22Rv1 (cell line): ENCODE measurements around the gene FCSK.
"Not testable (repeated sequence)": the region's sequence is repeated elsewhere in the genome, so short reads cannot be mapped to it uniquely, and the experiment has no call there.

Source experiments
- H3K27ac ChIP-seq: fragments of 450-650 bp; 2 replicates; pipeline ENCODE4 v1.5.1; 2017
- ZFX ChIP-seq: fragments of 450-650 bp; IDR thresholded peaks from 2 replicates; pipeline ENCODE4 v1.6.1; 2017; ENCODE audit warnings: antibody characterized with exemption, borderline replicate concordance
- TF ChIP-seq, protein P1 (sequence below): fragments of 450-650 bp; IDR thresholded peaks from 2 replicates; pipeline ENCODE4 v1.5.1; 2017; ENCODE audit warnings: mild to moderate bottlenecking

The FCSK gene

DNA sequence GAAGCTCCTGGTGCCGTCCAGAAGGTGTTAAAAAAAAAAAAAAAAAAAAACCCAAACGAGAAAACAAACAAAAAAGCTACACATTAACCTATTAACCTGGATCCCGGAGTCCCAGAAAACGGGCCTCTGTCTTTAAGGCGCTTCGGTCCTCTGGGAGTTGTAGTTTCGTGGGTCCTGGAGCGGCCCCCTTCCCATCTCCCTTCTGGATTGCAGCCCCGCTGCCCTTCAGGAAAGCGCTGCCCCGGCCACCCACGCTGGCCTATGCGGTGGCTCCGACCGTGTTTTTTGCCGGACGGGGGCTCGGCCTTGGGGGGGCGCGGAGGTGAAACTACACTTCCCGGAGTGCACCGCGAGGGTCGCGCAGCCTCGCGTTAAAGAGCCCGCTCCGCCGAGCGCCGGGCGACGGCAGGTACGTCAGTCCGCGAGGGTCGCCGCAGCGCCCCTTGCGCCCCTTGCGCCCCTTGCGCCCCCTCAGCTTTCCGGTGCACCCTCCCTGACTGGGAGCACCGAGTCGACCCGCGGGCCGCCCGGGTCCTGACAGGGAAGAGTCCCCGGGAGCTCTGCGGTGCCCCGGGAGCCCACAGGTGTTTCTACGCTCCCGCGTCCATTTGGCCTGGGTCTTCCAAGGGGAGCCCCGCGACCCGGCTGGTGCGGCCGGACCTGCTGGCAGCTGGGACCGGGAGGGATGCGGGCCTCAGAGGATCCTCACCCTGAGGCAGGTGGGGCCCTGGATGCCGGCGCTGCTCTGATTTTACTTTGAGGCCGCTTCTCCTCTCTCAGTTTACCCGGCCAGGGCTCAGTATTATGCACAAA is at the start of gene FCSK:
TSS of gene FCSK (plus strand) at position 374 of the 813 bp plus-strand sequence. CDS start 8,596 bp downstream, outside the sequence.
- no peak for TF ChIP-seq ZFX
- TF ChIP-seq, protein P1, sequence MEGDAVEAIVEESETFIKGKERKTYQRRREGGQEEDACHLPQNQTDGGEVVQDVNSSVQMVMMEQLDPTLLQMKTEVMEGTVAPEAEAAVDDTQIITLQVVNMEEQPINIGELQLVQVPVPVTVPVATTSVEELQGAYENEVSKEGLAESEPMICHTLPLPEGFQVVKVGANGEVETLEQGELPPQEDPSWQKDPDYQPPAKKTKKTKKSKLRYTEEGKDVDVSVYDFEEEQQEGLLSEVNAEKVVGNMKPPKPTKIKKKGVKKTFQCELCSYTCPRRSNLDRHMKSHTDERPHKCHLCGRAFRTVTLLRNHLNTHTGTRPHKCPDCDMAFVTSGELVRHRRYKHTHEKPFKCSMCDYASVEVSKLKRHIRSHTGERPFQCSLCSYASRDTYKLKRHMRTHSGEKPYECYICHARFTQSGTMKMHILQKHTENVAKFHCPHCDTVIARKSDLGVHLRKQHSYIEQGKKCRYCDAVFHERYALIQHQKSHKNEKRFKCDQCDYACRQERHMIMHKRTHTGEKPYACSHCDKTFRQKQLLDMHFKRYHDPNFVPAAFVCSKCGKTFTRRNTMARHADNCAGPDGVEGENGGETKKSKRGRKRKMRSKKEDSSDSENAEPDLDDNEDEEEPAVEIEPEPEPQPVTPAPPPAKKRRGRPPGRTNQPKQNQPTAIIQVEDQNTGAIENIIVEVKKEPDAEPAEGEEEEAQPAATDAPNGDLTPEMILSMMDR = no peak

DNA sequence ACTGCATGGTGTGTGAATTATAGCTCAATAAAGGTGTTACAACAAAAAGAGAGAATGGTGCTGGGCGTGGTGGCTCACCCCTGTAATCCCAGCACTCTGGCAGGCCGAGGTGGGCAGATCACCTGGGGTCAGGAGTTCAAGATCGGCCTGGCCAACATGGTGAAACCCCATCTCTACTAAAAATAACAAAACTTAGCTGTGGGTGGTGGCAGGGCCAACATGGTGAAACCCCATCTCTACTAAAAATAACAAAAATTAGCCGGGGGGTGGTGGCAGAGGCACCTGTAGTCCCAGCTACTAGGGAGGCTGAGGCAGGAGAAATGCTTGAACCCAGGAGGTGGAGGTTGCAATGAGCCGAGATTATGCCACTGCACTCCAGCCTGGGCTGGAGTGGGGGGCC is 48.3 kb upstream of the FCSK start:
- H3K27ac ChIP-seq = not testable (repeated sequence)

More for the DNA sequence above, at the start of gene FCSK:
- peak within 1 kb of the TSS; percentile 78 for H3K27ac ChIP-seq

DNA sequence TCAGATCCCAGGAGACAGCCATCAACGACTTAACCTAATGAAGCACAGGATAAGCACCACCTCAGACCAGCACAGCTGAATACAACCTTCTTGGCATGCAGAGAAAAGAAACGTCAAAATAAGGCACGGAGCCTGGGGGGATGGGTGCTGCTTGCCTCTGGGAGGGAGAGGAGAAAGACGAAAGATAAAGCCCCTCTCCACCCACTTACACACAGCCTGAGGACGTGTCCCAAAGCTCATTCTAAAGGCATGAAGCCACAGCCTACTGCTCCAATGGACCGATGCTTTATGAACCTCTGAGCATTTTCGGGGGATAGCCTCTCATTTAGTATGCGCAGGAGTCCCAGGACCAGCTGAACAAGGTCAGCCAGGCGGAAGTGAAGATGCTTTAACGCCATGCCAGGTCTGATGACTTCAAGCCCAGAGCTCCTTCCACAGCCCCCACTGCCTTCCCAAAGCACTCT is 46.6 kb upstream of the FCSK start:
- H3K27ac ChIP-seq = no peak overlapping the region
- TF ChIP-seq ZFX = no peak
- TF ChIP-seq, protein P1 = no peak

DNA sequence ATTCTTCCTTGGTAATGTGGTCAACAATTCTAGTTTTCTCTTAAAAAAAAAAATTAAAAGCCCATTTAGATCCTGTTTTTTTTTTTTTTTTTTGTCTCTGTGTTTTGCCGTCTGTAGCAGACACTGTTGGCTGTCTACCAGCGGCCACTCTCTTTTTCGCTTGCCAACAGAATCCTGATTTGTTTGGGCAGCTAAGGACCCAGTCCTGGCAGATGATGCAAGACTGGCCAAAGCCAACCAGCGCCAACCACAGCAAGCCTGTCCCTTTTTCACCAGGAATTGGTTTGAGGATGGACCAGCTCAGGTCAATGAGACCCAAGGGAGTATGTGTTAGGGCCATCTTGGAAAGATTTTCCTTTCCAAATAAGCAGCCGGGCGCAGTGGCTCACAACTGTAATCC is 43.7 kb upstream of the FCSK start:
- TF ChIP-seq, protein P1 = no peak
- TF ChIP-seq ZFX = no peak
- no peak overlapping the region for H3K27ac ChIP-seq

DNA sequence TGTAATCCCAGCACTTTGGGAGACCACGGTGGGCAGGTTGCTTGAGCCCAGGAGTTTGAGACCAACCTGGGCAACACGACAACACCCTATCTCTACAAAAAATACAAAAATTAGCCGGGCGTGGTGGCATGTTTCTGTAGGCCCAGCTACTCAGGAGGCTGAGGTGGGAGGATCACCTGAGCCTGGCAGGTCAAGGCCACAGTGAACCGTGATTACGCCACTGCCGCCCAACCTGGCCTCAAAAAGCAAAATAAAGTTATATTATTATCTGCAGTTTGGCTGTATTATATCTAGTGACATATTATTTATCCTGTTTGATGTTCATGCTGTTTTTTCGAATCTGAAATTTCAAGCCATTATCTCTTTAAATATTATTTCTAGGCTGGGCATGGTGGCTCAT is 42.0 kb upstream of the FCSK start:
- no peak for TF ChIP-seq ZFX
- TF ChIP-seq, protein P1 = no peak
- no peak overlapping the region for H3K27ac ChIP-seq

DNA sequence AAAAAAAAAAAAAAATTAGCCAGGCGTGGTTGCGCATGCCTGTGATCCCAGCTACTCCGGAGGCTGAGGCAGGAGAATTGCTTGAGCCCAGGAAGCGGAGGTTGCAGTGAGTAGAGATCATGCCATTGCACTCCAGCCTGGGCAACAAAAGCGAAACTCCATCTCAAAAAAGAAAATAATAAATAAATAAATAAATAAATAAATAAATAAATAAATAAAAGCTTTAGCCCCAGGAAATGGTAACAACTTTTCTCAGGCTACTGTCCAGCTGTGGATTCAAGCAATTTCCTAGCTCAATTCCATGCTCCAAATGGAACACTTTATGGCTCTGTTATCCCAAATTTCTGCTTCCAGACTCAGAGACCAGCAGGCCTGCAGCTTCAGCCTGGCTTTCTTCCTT is 40.8 kb upstream of the FCSK start:
- not testable (repeated sequence) for H3K27ac ChIP-seq

DNA sequence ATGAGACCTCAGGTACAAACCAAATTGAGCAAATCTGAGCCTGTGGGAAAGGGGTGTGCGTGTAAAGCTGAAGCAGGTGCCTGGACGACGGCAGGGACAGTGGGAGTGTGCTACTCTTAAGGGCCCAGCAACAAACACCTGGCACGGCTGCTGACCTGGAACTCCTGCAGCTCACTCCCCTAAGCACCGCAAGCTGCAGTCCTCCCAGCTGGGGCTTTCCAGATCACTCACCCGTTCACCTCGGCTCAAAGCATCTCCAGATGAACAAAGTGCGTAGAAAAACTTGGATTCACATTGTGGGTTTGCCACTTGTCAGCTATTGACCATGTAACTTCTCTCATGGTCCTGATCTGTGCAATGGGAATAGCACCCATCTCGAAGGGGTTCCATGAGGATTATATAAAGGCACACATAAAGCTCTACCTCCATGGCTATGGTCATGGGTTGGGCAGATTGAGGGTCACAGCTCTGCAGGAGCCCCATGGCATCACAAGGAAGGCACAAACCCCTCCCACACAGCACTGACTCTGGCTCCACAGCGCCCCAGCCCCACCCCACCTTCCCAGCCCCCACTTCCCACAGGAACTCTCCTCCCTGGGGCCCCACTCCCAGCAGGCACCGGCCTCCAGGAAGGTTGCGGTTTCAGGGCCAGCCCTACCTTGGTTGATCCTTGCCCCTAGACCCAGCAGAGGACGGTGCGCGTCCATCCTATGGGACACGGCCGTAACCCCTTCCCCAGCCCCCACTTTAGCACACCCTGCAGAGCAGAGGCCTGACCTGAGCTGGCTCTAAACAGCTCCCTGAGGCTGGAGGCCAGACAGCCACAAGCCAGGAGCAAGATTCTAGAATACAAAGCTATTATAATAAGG is 37.4 kb upstream of the FCSK start:
- H3K27ac ChIP-seq = no peak overlapping the region
- TF ChIP-seq, protein P1 = no peak
- TF ChIP-seq ZFX = no peak

DNA sequence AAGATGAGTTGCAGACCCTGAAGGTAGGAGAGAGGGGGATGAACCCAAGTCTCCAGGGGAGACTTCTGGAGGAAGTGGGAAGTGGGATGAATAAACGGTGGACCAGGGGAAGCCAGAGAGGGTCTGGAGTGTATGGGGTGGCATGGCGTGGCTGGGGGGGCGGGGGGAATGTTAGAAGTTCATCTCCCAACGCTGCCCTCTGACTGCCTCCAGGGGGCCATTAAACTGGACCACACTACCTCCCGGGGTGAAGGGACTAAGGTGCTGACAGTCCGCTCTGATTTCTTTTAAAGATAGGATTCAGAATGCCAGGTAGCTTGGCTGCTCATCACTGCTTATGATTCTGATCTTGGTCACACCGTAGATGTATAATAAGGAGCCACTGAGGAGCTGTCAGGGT is 36.7 kb upstream of the FCSK start:
- TF ChIP-seq, protein P1 = no peak
- no peak for TF ChIP-seq ZFX
- H3K27ac ChIP-seq = no peak overlapping the region
